Left lobe of liver (tissue), 2 donors: ENCODE data around the gene PIN1. TPM values are rescaled to one million over a fixed set of nuclear protein-coding genes. Genes with fewer than 3 reads are reported as not detected.
"Not testable (repeated sequence)": the region's sequence is repeated elsewhere in the genome, so short reads cannot be mapped to it uniquely, and the experiment has no call there.

Experiments used
- ATAC-seq: fragments of 200-7000 bp; cut with Tn5 transposase; one replicate; pipeline ENCODE4 v1.9.1; 2020; ENCODE audit warnings: mild to moderate bottlenecking, moderate library complexity
- DNase-seq: peaks from one replicate; pipeline ENCODE4 v3.0.0-alpha.2; 2020; ENCODE audit warnings: low spot score
- total RNA-seq: library from RNA; stranded (reverse); gene quantifications from one replicate; pipeline ENCODE4 v1.2.1, GENCODE V29; 2021
- donor health status: DM: no; HTN: no; CAD: no; lungs with moderate emphysema.
- donor health status: DM: no; HTN: yes; CAD: no.

Gene PIN1
- total RNA-seq, 1 donor from 2014 or later, result 31.6 TPM

GRCh38 chr19:9818175-9818733 lies 16.9 kb upstream of the PIN1 start:
- DNase-seq, result no peak
- no peak for ATAC-seq

GRCh38 chr19:9818734-9819595 lies 16.2 kb upstream of the PIN1 start, which contains the start of gene FBXL12:
Gene FBXL12, minus strand, starts transcription at chr19:9819079. Its CDS starts 266 bp downstream, at chr19:9818813.
- ATAC-seq (peak; percentile 89), DNase-seq (peak; percentile 100)

GRCh38 chr19:9819596-9819909 lies 15.6 kb upstream of the PIN1 start:
- DNase-seq, result no peak
- no peak for ATAC-seq

GRCh38 chr19:9820034-9820433 lies 15.1 kb upstream of the PIN1 start:
- not testable (repeated sequence) for DNase-seq, ATAC-seq

GRCh38 chr19:9823816-9824215 lies 11.3 kb upstream of the PIN1 start:
- ATAC-seq, result no peak
- no peak for DNase-seq

GRCh38 chr19:9827289-9828238 lies 7.6 kb upstream of the PIN1 start, which contains the start of gene UBL5:
Gene UBL5, plus strand, starts transcription at chr19:9827918. Its CDS starts 420 bp downstream, at chr19:9828338.
- peak; percentile 92 for DNase-seq
- peak; percentile 98 for ATAC-seq

GRCh38 chr19:9828551-9829063 lies 6.5 kb upstream of the PIN1 start:
- DNase-seq (no peak), ATAC-seq (no peak)

- no peak for ATAC-seq
- DNase-seq, result no peak
Observed at GRCh38 chr19:9834307-9834725, 802 bp upstream of the PIN1 start.

- peak; percentile 6 for ATAC-seq
Observed at GRCh38 chr19:9835507-9835949, 410 bp downstream of the PIN1 start.

GRCh38 chr19:9836021-9836420 lies 903 bp downstream of the PIN1 start:
- DNase-seq, result no peak

More at GRCh38 chr19:9835507-9835949, 410 bp downstream of the PIN1 start:
- DNase-seq, result peak; percentile 58

GRCh38 chr19:9838324-9838723 lies 3.2 kb downstream of the PIN1 start:
- DNase-seq (no peak), ATAC-seq (no peak)

More at GRCh38 chr19:9836021-9836420, 903 bp downstream of the PIN1 start:
- no peak for ATAC-seq

- no peak for DNase-seq
- peak; percentile 1 for ATAC-seq
Observed at GRCh38 chr19:9839415-9839814, 4.3 kb downstream of the PIN1 start.

GRCh38 chr19:9842834-9843625 lies 7.9 kb downstream of the PIN1 start:
- ATAC-seq, result no peak
- DNase-seq, result no peak

- not testable (repeated sequence) for DNase-seq, ATAC-seq
Observed at GRCh38 chr19:9843626-9844273, 8.6 kb downstream of the PIN1 start.

GRCh38 chr19:9847087-9847671 lies 12.1 kb downstream of the PIN1 start:
- ATAC-seq (peak; percentile 58), DNase-seq (no peak)

- ATAC-seq, result peak; percentile 54
- DNase-seq, result no peak
Observed at GRCh38 chr19:9848060-9848459, 12.9 kb downstream of the PIN1 start.

- no peak for DNase-seq
- ATAC-seq, result no peak
Observed at GRCh38 chr19:9848762-9849161, 13.6 kb downstream of the PIN1 start.

GRCh38 chr19:9849791-9850190 lies 14.7 kb downstream of the PIN1 start:
- DNase-seq (no peak), ATAC-seq (no peak)
